A172 (cell line): Measurements from ENCODE around the gene TSPYL1. TPM values are rescaled to one million over a fixed set of nuclear protein-coding genes. Genes with fewer than 3 reads are reported as not detected.

Source experiments
- total RNA-seq: library from RNA; depleted of rRNA; stranded (reverse); fragments of >200 nt; shearing (Covaris generic); gene quantifications from 2 replicates; pipeline ENCODE4 v1.2.3, GENCODE V29; 2014; rRNA removed

The TSPYL1 gene
- total RNA-seq, 1 experiment from 2014 or later = 71.0 TPM

Other genes starting within 250 kb of the TSPYL1 start
- 0.02 and 0.05 TPM in 2 replicates for gene FRK, start 219.0 kb downstream of the TSPYL1 start, total RNA-seq
- 5.2 and 10.3 TPM in 2 replicates for gene NT5DC1, start 179.1 kb downstream of the TSPYL1 start, total RNA-seq
- not detected in 2 replicates for gene COL10A1, start 153.8 kb downstream of the TSPYL1 start, total RNA-seq
- gene TSPYL4, start 25.9 kb downstream of the TSPYL1 start, total RNA-seq = 22.0 and 23.0 TPM in 2 replicates
- gene DSE, start 91.0 kb upstream of the TSPYL1 start, total RNA-seq = 32.0 and 40.8 TPM in 2 replicates
- gene CALHM6, start 181.4 kb upstream of the TSPYL1 start, total RNA-seq = not detected in 2 replicates
- 3.8 and 4.1 TPM in 2 replicates for gene CALHM5, start 231.7 kb upstream of the TSPYL1 start, total RNA-seq